ENCODE data around the gene NCBP2L.

The NCBP2L gene

GRCh38 chrX:107752714-107753113 lies 24.8 kb upstream of the NCBP2L start:
- DNase-seq (ENCODE audit: low spot score) = no peak

DNA sequence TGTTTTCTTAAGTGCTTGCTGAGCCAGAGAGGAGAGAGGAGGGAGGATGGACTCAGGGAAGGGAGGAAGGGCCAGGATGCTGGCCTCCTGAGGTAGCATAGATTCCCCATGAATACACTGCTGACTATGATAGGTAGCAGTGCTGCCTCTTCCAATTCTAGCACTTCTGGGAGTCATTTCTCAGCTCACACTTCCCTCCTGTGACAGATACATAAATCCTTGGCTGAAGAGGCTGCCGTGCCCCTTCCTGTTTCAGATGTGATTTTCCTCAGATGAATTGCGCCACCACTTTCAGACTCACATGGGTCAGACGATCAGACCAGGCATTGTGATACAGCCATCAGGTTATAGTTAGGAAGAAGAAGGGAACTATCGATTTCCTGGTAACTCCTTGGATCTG lies 24.3 kb upstream of the NCBP2L start:
- no peak for DNase-seq (ENCODE audit: low spot score)

- DNase-seq (ENCODE audit: low spot score) = no peak
Observed at GRCh38 chrX:107755721-107756120, 21.8 kb upstream of the NCBP2L start.

GRCh38 chrX:107758231-107758766 lies 19.2 kb upstream of the NCBP2L start:
- no peak for DNase-seq (ENCODE audit: low spot score)

DNA sequence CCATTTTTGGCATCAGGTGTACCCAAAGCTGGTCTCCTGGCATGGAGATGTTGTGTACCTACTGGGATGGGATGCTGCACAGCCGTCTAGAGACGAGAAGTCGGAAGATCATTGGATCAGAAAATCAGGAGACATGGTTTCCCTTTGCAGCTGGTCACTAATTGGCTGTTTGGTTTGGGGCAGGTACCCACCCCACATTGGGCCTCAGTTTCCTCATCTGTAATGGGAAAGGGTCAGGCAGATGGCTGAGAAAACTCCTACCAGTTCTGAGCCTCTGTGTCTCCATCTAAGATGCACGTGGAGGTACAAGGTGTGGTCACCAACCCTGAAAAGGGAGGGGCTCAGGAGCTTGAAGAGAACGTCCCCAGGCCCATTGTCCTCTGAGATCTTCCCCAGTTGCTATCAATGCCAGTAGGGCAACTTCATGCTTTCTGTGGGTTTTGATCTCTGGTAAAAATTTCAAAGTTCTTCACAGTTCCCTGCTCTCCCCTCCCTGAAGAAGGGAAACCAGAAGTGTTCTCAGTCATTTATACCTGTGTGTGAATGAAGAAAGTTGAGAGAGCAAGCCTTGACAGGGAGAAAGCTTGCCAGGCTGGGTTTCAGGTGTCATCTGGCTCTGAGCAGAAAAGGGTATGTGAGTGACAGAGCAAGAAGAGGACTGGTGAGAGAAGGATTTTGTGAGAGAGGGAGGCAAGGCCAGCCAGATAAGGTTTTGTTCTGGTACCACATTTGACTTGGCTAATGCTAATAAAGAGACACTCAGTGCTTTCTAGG lies 17.0 kb upstream of the NCBP2L start:
- no peak for DNase-seq (ENCODE audit: low spot score)

- DNase-seq (ENCODE audit: low spot score) = no peak
Observed at GRCh38 chrX:107763647-107764046, 13.9 kb upstream of the NCBP2L start.

- no peak for DNase-seq (ENCODE audit: low spot score)
Observed at GRCh38 chrX:107764845-107765608, 12.5 kb upstream of the NCBP2L start.

- DNase-seq (ENCODE audit: low spot score) = no peak
Observed at GRCh38 chrX:107766470-107767150, 10.9 kb upstream of the NCBP2L start.

DNA sequence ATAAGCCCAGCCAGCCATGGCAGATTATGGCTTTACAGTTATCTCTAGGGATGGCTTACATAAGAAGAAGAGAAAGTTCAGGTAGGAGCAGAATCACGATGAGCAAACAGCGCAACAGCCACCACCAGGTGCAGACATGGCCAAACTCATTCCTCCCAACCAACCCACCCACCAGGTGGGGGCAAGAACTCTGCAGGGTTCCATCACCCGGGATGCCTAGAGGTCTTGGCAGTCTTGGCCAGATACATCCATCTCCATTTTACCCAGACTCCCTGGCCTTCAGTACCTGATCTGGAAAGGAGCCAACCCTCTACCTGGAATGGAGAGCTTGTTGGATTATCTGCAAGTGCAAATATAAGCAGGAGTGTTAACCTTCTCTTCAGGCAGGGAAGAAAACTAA lies 9.5 kb upstream of the NCBP2L start:
- DNase-seq (ENCODE audit: low spot score) = no peak

GRCh38 chrX:107769581-107770317 lies 7.8 kb upstream of the NCBP2L start:
- no peak for DNase-seq (ENCODE audit: low spot score)

DNA sequence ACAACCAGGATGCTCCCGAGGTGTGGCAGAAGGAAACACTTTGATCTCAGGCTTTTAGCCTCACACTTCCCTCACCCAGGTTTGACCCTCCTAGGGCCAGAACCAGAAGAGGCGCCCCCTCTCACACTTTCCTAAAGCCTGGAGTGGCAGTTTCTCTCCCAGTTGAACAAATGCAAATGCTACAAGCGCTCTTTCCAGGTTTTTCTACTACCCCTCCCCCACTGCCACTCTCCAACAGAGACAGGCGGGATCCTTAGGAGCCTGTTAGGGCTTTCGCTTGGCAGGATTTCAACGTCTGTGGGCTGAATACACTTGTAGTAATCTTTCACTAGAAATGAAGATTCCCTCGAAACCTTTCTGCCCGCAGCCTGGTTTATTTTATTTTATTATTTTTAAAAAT lies 4.3 kb upstream of the NCBP2L start:
- DNase-seq (ENCODE audit: low spot score) = no peak

GRCh38 chrX:107773906-107774435 lies 3.6 kb upstream of the NCBP2L start:
- DNase-seq (ENCODE audit: low spot score) = no peak

DNA sequence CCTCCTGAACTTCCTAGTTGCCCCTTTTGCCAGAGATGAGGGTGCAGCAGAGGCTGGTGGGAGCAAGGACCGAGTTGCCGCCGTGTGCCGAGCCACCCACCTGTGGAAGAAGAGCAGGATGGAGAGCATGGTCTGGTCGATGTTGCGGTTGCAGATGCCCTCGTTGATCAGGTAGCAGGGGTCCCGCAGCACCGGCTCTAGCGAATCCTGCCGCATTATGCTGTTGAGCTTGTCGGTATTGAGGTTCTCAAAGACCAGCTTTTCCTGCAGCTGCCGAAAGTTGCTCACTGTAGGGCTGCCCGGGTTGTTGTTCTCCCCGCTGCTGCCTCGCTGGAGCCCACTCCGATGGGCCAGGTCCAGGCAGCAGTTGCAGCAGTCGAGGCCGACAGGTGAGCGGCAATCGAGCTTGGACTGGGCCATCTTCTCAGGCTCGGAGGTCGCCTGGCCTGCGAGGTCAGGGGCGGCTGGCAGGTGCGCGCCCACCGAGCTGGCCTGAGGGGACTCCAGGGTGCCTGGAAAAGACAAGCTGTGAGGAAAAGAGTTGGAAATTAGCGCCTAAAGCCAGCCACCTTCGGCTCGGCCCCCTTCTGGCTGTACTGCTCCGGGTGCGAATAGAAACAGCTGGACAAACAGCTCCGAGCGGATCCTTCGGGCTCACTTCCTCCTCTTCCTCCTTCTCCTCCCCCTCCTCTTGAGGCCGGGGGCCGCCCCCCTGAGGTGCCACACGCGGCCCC lies 2.4 kb upstream of the NCBP2L start:
- no peak for DNase-seq (ENCODE audit: low spot score)

DNA sequence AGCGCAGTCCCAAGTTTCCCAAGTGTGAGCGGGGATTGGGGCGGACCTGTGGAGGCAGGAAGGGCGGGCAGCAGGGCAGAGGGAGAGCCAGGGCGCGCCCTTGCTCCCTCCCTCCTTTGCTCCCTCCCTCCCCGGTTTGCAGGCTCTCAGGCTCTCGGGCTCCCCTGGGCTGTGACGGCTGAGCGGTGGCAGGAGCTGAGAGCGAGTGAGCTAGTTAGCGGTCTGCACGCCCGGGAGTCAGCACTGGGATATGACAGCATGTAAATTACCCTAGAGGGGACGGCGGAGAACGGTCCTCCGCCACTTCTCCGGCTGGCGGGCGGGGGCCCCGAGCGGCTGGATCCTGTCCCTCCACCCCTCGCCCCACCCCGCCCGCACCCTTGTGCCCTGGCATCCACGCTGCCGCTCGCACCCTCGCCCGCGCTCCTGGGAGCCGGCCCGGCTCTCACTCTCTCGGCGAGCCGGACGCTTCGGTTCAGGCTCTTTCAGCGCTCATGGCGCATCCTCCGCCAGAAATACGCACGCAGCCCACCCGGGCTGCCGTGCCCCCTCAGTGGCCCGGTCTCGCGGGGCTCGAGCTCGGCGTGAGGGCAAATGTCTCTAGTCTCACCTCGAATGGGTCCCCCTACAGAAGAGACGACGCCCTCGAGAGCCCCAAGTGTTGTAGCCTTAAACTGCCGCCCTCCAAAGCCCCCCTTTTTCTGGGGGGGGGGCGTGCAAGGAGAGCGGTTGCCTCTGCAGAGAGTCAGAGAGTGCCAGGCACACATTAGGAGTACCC lies 1.6 kb upstream of the NCBP2L start, which contains the start of gene TSC22D3:
TSS of gene TSC22D3 (minus strand) at position 54 of the 778 bp plus-strand sequence. CDS start 368 bp downstream, outside the sequence.
- peak; percentile 57 for DNase-seq (ENCODE audit: low spot score)

GRCh38 chrX:107776649-107777535 lies 641 bp upstream of the NCBP2L start:
- DNase-seq (ENCODE audit: low spot score) = peak; percentile 91

GRCh38 chrX:107780525-107780924 lies 3.0 kb downstream of the NCBP2L start:
- no peak for DNase-seq (ENCODE audit: low spot score)

DNA sequence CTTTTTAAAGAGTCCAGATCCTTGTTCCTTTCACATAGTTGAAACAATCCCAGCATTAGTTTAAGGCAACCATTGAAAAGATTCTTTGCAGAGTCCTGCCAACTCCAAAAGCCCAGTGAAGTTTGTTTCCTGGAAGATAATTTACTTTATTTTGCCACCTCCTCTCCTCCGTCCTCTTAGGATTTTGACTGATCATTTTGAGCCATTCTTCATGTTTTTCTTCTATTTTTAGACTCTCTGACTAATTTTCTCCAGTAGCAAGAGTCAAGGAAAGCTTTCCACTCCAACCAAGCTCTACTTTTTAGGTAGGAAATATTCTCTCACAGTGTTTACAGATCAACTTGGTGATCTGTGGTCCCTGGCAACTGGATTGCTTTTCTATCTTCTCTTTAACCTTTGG lies 10.3 kb downstream of the NCBP2L start:
- DNase-seq (ENCODE audit: low spot score) = no peak

GRCh38 chrX:107804427-107804826 lies 26.9 kb downstream of the NCBP2L start:
- no peak for DNase-seq (ENCODE audit: low spot score)

DNA sequence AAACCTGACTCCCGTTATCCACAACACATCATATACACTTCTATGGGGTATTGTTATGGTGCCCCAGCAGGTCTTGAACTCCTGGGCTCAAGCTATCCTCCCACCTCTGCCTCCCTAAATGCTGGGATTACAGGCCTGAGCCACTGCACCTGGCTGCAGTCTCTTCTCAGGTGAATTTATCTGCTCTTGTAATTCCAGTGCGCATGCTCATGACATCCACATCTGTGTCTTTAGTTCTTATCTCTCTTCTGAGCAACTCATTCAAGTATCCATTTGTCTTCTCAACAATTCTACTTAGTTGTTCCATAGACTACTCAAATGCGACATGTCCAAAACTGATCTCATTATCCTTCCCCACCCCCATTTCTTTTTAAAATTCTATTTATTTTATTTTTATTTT lies 27.6 kb downstream of the NCBP2L start:
- no peak for DNase-seq (ENCODE audit: low spot score)

All from pons (tissue), 1 donor.